Esophagus squamous epithelium (tissue), 4 donors: ENCODE results near the gene TENT4B.

ENCODE experiments used
- POLR2A ChIP-seq, 4 donors: fragments of 450-650 bp; IDR thresholded peaks; one replicate each; pipeline ENCODE4 v1.6.1; 2017; ENCODE audit warnings: antibody characterized with exemption in 4 of 4, mild to moderate bottlenecking in 4 of 4, moderate library complexity in 3 of 4
- TF ChIP-seq, protein P1 (sequence below), 6 experiments: fragments of 450-650 bp in 4 of 6; fragments of 200-600 bp in 2 of 6; sonication (generic) in 2 of 6; IDR thresholded peaks; one replicate each; pipeline ENCODE4 v1.5.1; 2016 to 2019; ENCODE audit warnings: antibody characterized with exemption in 6 of 6, mild to moderate bottlenecking in 4 of 6, moderate library complexity in 4 of 6

DNA sequence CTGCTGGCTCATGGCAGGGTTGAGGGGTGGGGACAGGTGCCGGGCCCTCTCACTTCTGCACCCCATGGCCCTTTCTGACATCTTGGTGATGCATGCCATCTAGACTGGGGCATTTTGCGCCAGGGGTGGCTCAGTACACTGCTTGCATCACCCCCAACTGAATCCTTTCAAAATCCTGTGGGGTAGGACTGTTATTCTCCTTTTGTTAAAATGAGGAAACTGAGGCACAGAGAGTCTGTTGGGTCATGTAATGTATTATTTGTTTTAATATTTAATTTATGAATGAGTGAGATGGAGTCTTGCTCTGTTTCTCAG lies 123.2 kb downstream of the TENT4B start:
- TF ChIP-seq, protein P1, sequence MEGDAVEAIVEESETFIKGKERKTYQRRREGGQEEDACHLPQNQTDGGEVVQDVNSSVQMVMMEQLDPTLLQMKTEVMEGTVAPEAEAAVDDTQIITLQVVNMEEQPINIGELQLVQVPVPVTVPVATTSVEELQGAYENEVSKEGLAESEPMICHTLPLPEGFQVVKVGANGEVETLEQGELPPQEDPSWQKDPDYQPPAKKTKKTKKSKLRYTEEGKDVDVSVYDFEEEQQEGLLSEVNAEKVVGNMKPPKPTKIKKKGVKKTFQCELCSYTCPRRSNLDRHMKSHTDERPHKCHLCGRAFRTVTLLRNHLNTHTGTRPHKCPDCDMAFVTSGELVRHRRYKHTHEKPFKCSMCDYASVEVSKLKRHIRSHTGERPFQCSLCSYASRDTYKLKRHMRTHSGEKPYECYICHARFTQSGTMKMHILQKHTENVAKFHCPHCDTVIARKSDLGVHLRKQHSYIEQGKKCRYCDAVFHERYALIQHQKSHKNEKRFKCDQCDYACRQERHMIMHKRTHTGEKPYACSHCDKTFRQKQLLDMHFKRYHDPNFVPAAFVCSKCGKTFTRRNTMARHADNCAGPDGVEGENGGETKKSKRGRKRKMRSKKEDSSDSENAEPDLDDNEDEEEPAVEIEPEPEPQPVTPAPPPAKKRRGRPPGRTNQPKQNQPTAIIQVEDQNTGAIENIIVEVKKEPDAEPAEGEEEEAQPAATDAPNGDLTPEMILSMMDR (IDR thresholded peaks at IDR 0.05) = no peak
- TF ChIP-seq POLR2A (IDR thresholded peaks at IDR 0.05) = no peak
